A549 (cell line): ENCODE measurements around the gene DDX54. TPM values are rescaled to one million over a fixed set of nuclear protein-coding genes. Genes with fewer than 3 reads are reported as not detected.
A peak's percentile ranks its signal among the peaks of the same experiment; 100 is the strongest.

Experiments
- ATAC-seq, 2 experiments: fragments of 200-7000 bp in 1 of 2; fragments of >200 bp in 1 of 2; cut with Nextera tagmentation in 1 of 2; cut with Tn5 transposase in 1 of 2; 3 replicates each; pipeline versions ENCODE4 v1.8.0 to v1.9.1; 2018 to 2020; ENCODE audit warnings: mild to moderate bottlenecking in 1 of 2, moderate library complexity in 1 of 2
- CTCF ChIA-PET: fragments of 300-600 bp; sonication (Branson Sonifier 250); formaldehyde crosslinking; extraction: SDS; loops from one replicate; lab custom pipeline; 2021; ENCODE audit warnings: antibody characterized with exemption, inconsistent platforms; lab: Yijun Ruan, JAX
- POLR2A ChIA-PET: fragments of 350-600 bp; formaldehyde crosslinking; extraction: SDS; loops from one replicate; lab custom pipeline; 2021; ENCODE audit warnings: antibody characterized with exemption, inconsistent platforms; lab: Yijun Ruan, JAX
- DNase-seq, 2 experiments: peaks; one replicate each; pipeline versions ENCODE4 v3.0.0 to v3.0.0-alpha.2; 2011 to 2016; ENCODE audit warnings: low read depth in 1 of 2, low spot score in 1 of 2
- FAIRE-seq: peaks from 2 replicates; lab custom pipeline; 2011; peaks lifted over from hg19 to GRCh38; lab: Jason Lieb, UNC
- H3K27ac ChIP-seq, 2 experiments: fragments of >200 bp; sonication (Bioruptor Twin); formaldehyde crosslinking; 3 replicates each; pipeline ENCODE4 v1.5.1; 2016 to 2017
- H3K4me1 ChIP-seq: fragments of >200 bp; sonication (Bioruptor Twin); formaldehyde crosslinking; 3 replicates; pipeline ENCODE4 v1.6.1; 2016
- H3K4me2 ChIP-seq: fragments of >200 bp; sonication (Bioruptor Twin); formaldehyde crosslinking; 3 replicates; pipeline ENCODE4 v1.6.1; 2016
- H3K4me3 ChIP-seq: fragments of >200 bp; sonication (Bioruptor Twin); formaldehyde crosslinking; 3 replicates; pipeline ENCODE4 v1.5.1; 2016
- H3K9me3 ChIP-seq: fragments of >200 bp; sonication (Bioruptor Twin); formaldehyde crosslinking; 3 replicates; pipeline ENCODE4 v1.6.1; 2016
- CHD2 ChIP-seq: fragments of 150-350 bp; IDR thresholded peaks from 2 replicates; pipeline ENCODE4 v1.6.1; 2014; ENCODE audit warnings: low read length; ENCODE audit not compliant: partially characterized antibody
- EP300 ChIP-seq, 2 experiments: fragments of >200 bp; sonication (Bioruptor Twin); formaldehyde crosslinking; IDR thresholded peaks; 2 replicates in 1 of 2; 3 replicates in 1 of 2; pipeline ENCODE4 v1.6.1; 2016 to 2017
- ESRRA ChIP-seq: fragments of 150-350 bp; IDR thresholded peaks from 2 replicates; pipeline ENCODE4 v1.6.1; 2014; ENCODE audit warnings: mild to moderate bottlenecking, low read length, borderline replicate concordance
- FOSB ChIP-seq: fragments of 250-450 bp; sonication (Bioruptor Pico); IDR thresholded peaks from 2 replicates; pipeline ENCODE4 v1.5.0; 2020; ENCODE audit warnings: mild to moderate bottlenecking, moderate library complexity
- FOSL2 ChIP-seq, 2 experiments: fragments of 450-650 bp in 1 of 2; fragments of >200 bp in 1 of 2; sonication (Bioruptor Twin) in 1 of 2; formaldehyde crosslinking; IDR thresholded peaks; 2 replicates each; pipeline versions ENCODE4 v1.5.0 to v1.6.1; 2016 to 2020; ENCODE audit warnings: mild to moderate bottlenecking in 1 of 2, moderate library complexity in 1 of 2
- FOXS1 ChIP-seq: fragments of 250-450 bp; sonication (Bioruptor Pico); IDR thresholded peaks from 2 replicates; pipeline ENCODE4 v1.5.0; 2020; ENCODE audit warnings: mild to moderate bottlenecking, moderate library complexity
- HEYL ChIP-seq: fragments of 250-450 bp; sonication (Bioruptor Pico); IDR thresholded peaks from 2 replicates; pipeline ENCODE4 v1.8.0; 2021; ENCODE audit warnings: mild to moderate bottlenecking, moderate library complexity
- JUN ChIP-seq, 2 experiments: fragments of >200 bp; sonication (Bioruptor Twin); formaldehyde crosslinking; IDR thresholded peaks; 2 replicates in 1 of 2; 3 replicates in 1 of 2; pipeline ENCODE4 v1.6.1; 2016 to 2017
- JUNB ChIP-seq: fragments of >200 bp; sonication (Bioruptor Twin); formaldehyde crosslinking; IDR thresholded peaks from 2 replicates; pipeline ENCODE4 v1.6.1; 2016
- KDM1A ChIP-seq: fragments of 200-600 bp; sonication (generic); IDR thresholded peaks from 2 replicates; pipeline ENCODE4 v1.6.1; 2016; ENCODE audit warnings: low read depth, mild to moderate bottlenecking
- PHF8 ChIP-seq: fragments of 200-600 bp; sonication (generic); IDR thresholded peaks from 2 replicates; pipeline ENCODE4 v1.6.1; 2016; ENCODE audit warnings: low read depth, mild to moderate bottlenecking, antibody characterized with exemption, moderate library complexity, borderline replicate concordance
- POLR2A ChIP-seq: IDR thresholded peaks from 2 replicates; pipeline ENCODE4 v1.6.1; 2012; ENCODE audit warnings: mild to moderate bottlenecking, low read length
- POLR2AphosphoS2 ChIP-seq: conservative IDR thresholded peaks from 2 replicates; pipeline ENCODE4 v1.6.1; 2012; ENCODE audit warnings: low read length, improper control_type of control experiment, inconsistent platforms
- RAD21 ChIP-seq, 2 experiments: fragments of >200 bp in 1 of 2; sonication (Bioruptor Twin) in 1 of 2; formaldehyde crosslinking in 1 of 2; IDR thresholded peaks in 1 of 2; conservative IDR thresholded peaks in 1 of 2; 2 replicates in 1 of 2; 3 replicates in 1 of 2; pipeline ENCODE4 v1.6.1; 2012 to 2018; ENCODE audit warnings: inconsistent platforms in 1 of 2
- TFCP2L1 ChIP-seq: fragments of 250-450 bp; sonication (Bioruptor Pico); IDR thresholded peaks from 2 replicates; pipeline ENCODE4 v1.5.0; 2021; ENCODE audit warnings: mild to moderate bottlenecking
- ZFP36 ChIP-seq: fragments of 450-650 bp; IDR thresholded peaks from 2 replicates; pipeline ENCODE4 v1.6.1; 2014; ENCODE audit warnings: borderline replicate concordance; ENCODE audit not compliant: partially characterized antibody
- ZSCAN20 ChIP-seq: fragments of 250-450 bp; sonication (Bioruptor Pico); IDR thresholded peaks from 2 replicates; pipeline ENCODE4 v1.8.0; 2022; ENCODE audit warnings: mild to moderate bottlenecking, moderate library complexity
- WGBS: methylation state at CpG from one replicate; pipeline ENCODE4 v1.1.6; 2017; ENCODE audit errors: missing lambda C conversion rate; 5-methylcytosine and 5-hydroxymethylcytosine counted together
- polyA plus RNA-seq, 4 experiments: library from polyadenylated mRNA; depleted of rRNA in 3 of 4; stranded (reverse); fragments of >200 nt; fragmentation: RNase III in 1 of 4; extraction: RNeasy Plus Mini Kit Qiagen cat#74134 plus additional on column Dnase treatment in 1 of 4; gene quantifications; 2 replicates in 3 of 4; 3 replicates in 1 of 4; pipeline ENCODE4 v1.2.3, GENCODE V29; 2011 to 2017
- TF ChIP-seq, protein P1 (sequence below): fragments of 250-450 bp; sonication (Bioruptor Pico); IDR thresholded peaks from 2 replicates; pipeline ENCODE4 v1.5.0; 2021; ENCODE audit warnings: mild to moderate bottlenecking, moderate library complexity, borderline replicate concordance
- TF ChIP-seq, protein P2 (sequence below): IDR thresholded peaks from 2 replicates; pipeline ENCODE4 v1.6.1; 2012
- TF ChIP-seq, protein P3 (sequence below): IDR thresholded peaks from 2 replicates; pipeline ENCODE4 v1.6.1; 2012

Gene DDX54
- polyA plus RNA-seq, 2 of the 4 experiments (the other 2 are of a cell fraction), result 62.4 to 64.5 TPM

DNA sequence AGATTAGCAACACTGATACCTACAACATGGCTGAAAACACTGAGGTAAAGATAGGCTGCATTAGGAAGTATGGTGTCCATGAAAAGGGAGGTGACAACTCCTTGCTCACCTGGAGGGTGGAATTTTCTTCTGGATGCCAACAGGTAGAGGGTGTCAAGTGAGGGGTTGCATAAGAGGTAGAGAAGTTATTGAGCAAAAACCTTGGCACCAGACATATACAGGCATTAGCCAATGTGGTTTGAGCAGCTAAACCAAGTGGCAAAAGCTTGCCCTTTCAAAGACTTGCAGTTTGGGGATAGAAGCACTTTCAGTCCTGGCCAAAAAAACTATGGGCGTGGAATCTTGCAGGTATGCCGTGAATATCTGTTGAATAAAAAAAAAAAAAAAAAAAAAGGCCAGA lies 4.1 kb upstream of the DDX54 start:
- no peak overlapping the region for H3K4me2 ChIP-seq
- peaks cover 37% of the 10 kb centered on the region for H3K4me1 ChIP-seq
- WGBS, result 75% methylated on average over 2 of the region's 2 CpGs
- no peak overlapping the region for H3K4me3 ChIP-seq
- no peaks in the 10 kb centered on the region for H3K9me3 ChIP-seq
- no peak for ATAC-seq
- CTCF ChIA-PET, result interaction anchor here (1.4 to 2.2 kb wide), 3 partner anchors 11 to 15 kb away, joined by 4 to 7 read pairs (median 4); no protein-coding TSS in a partner anchor
- TF ChIP-seq, protein P1, sequence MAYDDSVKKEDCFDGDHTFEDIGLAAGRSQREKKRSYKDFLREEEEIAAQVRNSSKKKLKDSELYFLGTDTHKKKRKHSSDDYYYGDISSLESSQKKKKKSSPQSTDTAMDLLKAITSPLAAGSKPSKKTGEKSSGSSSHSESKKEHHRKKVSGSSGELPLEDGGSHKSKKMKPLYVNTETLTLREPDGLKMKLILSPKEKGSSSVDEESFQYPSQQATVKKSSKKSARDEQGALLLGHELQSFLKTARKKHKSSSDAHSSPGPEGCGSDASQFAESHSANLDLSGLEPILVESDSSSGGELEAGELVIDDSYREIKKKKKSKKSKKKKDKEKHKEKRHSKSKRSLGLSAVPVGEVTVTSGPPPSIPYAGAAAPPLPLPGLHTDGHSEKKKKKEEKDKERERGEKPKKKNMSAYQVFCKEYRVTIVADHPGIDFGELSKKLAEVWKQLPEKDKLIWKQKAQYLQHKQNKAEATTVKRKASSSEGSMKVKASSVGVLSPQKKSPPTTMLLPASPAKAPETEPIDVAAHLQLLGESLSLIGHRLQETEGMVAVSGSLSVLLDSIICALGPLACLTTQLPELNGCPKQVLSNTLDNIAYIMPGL (CRISPR knock-in tag), result no peak
- TF ChIP-seq JUN (IDR thresholded peaks at IDR 0.05) (no peak), ZFP36 (no peak), PHF8 (no peak), RAD21 (conservative IDR thresholded peaks at IDR 0.05 in 1 of 2, IDR thresholded peaks at IDR 0.05 in 1 of 2) (no peak), FOSB (no peak), FOXS1 (CRISPR knock-in tag) (no peak), POLR2A (no peak), ESRRA (no peak), CHD2 (no peak), ZSCAN20 (CRISPR knock-in tag) (no peak), EP300 (IDR thresholded peaks at IDR 0.05) (no peak), JUNB (no peak), FOSL2 (IDR thresholded peaks at IDR 0.05) (no peak), FOSL2 (CRISPR knock-in tag; IDR thresholded peaks at IDR 0.05) (no peak)
- TF ChIP-seq, protein P2, sequence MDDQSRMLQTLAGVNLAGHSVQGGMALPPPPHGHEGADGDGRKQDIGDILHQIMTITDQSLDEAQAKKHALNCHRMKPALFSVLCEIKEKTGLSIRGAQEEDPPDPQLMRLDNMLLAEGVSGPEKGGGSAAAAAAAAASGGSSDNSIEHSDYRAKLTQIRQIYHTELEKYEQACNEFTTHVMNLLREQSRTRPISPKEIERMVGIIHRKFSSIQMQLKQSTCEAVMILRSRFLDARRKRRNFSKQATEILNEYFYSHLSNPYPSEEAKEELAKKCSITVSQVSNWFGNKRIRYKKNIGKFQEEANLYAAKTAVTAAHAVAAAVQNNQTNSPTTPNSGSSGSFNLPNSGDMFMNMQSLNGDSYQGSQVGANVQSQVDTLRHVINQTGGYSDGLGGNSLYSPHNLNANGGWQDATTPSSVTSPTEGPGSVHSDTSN, result no peak
- FAIRE-seq, result no peak
- H3K27ac ChIP-seq, result no peak overlapping the region
- POLR2A ChIA-PET, result interaction anchor here (0.7 kb wide), 1 partner anchor 232 kb away, joined by 6 read pairs; no protein-coding TSS in a partner anchor
- DNase-seq, result no peak

DNA sequence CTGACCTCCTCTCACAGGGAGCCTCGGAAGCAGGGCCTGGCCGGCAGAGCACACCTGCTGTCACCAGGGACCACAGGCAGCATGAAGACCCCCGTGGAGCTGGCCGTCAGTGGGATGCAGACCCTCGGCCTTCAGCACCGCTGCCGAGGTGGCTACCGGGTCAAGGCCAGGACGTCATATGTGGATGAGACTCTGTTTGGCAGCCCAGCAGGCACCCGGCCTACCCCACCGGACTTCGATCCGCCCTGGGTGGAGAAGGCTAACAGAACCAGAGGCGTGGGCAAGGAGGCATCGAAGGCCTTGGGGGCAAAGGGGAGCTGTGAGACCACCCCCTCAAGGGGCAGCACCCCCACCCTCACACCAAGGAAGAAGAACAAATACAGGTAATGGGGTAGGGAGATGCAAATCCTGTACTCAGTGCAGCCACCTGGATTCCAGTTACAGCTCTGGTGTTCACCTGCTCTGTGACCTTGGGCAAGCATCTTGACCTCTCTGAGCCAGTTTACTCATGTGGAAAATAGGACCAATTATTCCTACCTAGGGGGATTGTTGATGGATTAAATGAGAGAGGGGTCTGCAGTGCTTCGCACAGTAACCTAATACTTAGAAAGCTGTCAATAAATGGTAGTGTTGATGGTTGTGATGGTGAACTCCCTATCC lies 1.5 kb upstream of the DDX54 start:
- ChIA-PET POLR2A (interaction anchor here (0.6 to 1.3 kb wide), 3 partner anchors 10 to 36 kb away, joined by 3 to 4 read pairs (median 3); partner anchors contain the start of gene TPCN1), CTCF (interaction anchor here (0.9 to 3.4 kb wide), 7 partner anchors 9 to 238 kb away, joined by 3 to 11 read pairs (median 3); no protein-coding TSS in a partner anchor)
- peak overlapping the region; percentile 78 for H3K4me2 ChIP-seq
- no peaks in the 10 kb centered on the region for H3K9me3 ChIP-seq
- ATAC-seq, result no peak
- peaks cover 29% of the 10 kb centered on the region for H3K4me1 ChIP-seq
- H3K27ac ChIP-seq, result peak overlapping the region in 1 of 2 experiments; percentile 98; a peak in 3 of 6 replicates
- H3K4me3 ChIP-seq, result peak overlapping the region; percentile 89; the same call in 2 of the 3 replicates
- 84% methylated on average over 5 of the region's 16 CpGs for WGBS
- TF ChIP-seq, protein P3, sequence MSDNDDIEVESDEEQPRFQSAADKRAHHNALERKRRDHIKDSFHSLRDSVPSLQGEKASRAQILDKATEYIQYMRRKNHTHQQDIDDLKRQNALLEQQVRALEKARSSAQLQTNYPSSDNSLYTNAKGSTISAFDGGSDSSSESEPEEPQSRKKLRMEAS, result no peak
- no peak for TF ChIP-seq POLR2AphosphoS2
- no peak for TF ChIP-seq HEYL (CRISPR knock-in tag)
- peak; percentile 49 for TF ChIP-seq ZFP36
- no peak for TF ChIP-seq TFCP2L1 (CRISPR knock-in tag)
- FAIRE-seq, result no peak
- no peak for DNase-seq

DNA sequence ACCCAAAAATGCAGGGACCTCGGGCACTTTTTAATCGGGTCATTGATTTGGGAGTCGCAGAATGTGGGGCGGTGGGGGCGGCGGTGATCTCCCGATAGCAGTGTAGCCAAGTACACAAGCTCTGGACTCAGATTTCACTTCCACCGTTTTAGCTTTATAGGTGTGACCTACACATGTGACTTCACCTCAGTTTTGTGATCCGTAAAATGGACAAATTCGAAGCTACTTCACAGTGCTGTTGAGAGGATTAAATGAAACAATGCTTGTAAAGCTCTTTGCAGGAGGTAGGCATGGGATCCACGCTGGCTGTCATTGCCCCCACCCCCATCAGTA lies 721 bp upstream of the DDX54 start:
- POLR2A ChIA-PET, result interaction anchor here (0.6 to 2.4 kb wide), 9 partner anchors 8 to 236 kb away, joined by 3 to 12 read pairs (median 4); partner anchors contain the start of genes SDSL and TPCN1
- Histone ChIP-seq H3K4me3 (peak overlapping the region; percentile 89), H3K27ac (peak overlapping the region; percentile 96 to 98), H3K4me1 (peaks cover 27% of the 10 kb centered on the region), H3K9me3 (no peaks in the 10 kb centered on the region), H3K4me2 (peak overlapping the region; percentile 78)
- no peak for FAIRE-seq
- 6% methylated on average over 11 of the region's 11 CpGs for WGBS
- DNase-seq, result peak in 1 of 2 experiments; percentile 55
- CTCF ChIA-PET, result interaction anchor here (0.5 to 3.7 kb wide), 6 partner anchors 9 to 727 kb away, joined by 3 to 20 read pairs (median 6); no protein-coding TSS in a partner anchor
- TF ChIP-seq KDM1A, result peak; percentile 86; the same call in 1 of the 2 replicates
- TF ChIP-seq PHF8, result no peak
- ATAC-seq, result peak in 1 of 2 experiments; percentile 0; a peak in 2 of 6 replicates
